ENCODE measurements around the gene SLC38A7. TPM values are rescaled to one million over a fixed set of nuclear protein-coding genes. Genes with fewer than 3 reads are reported as not detected.

The SLC38A7 gene
- total RNA-seq, 1 experiment from 2014 or later = 26.6 TPM

GRCh38 chr16:58634265-58634802 lies 50.2 kb downstream of the SLC38A7 start:
- Histone ChIP-seq H3K27ac (ENCODE audit: insufficient read length, low read depth, low read length) (no peak overlapping the region), H3K79me1 (ENCODE audit: insufficient read depth, low read depth, low read length, poor library complexity, severe bottlenecking) (no peaks in the 10 kb centered on the region), H3K4ac (ENCODE audit: low read depth, low read length) (no peak overlapping the region), H3K14ac (ENCODE audit: insufficient read depth, low read length) (no peak overlapping the region), H4K91ac (ENCODE audit: insufficient read length, low read depth, low read length) (no peak overlapping the region), H3K9me3 (ENCODE audit: control insufficient read depth, low read depth, low read length) (no peaks in the 10 kb centered on the region), H2BK5ac (ENCODE audit: insufficient read length, low read length) (no peak overlapping the region), H2BK15ac (ENCODE audit: low read depth, low read length) (no peak overlapping the region), H3T11ph (ENCODE audit: low read length) (no peak overlapping the region), H2AFZ (ENCODE audit: low read length) (no peak overlapping the region), H4K5ac (ENCODE audit: insufficient read length, low read depth, low read length) (no peak overlapping the region), H3K4me2 (ENCODE audit: insufficient read depth, insufficient read length, low read length) (no peak overlapping the region), H2BK120ac (ENCODE audit: low read depth, low read length, poor library complexity, severe bottlenecking) (no peak overlapping the region), H4K20me1 (ENCODE audit: control insufficient read depth, insufficient read depth, insufficient read length) (no peaks in the 10 kb centered on the region), H3K23ac (ENCODE audit: insufficient read length, low read depth, low read length) (no peak overlapping the region), H3K23me2 (ENCODE audit: insufficient read length, low read depth, low read length, poor library complexity, severe bottlenecking) (peaks cover 3% of the 10 kb centered on the region), H3K9ac (ENCODE audit: extremely low read depth, insufficient read length, low read length) (no peak overlapping the region), H2AK5ac (ENCODE audit: insufficient read length, low read length) (no peak overlapping the region), H3K4me1 (ENCODE audit: insufficient read depth, low read length) (no peaks in the 10 kb centered on the region), H3K56ac (ENCODE audit: insufficient read length, low read depth, low read length) (no peak overlapping the region), H2BK12ac (ENCODE audit: insufficient read length, low read depth, low read length) (no peak overlapping the region), H3K79me2 (ENCODE audit: insufficient read depth, low read length) (peaks cover under 1% of the 10 kb centered on the region; the same call in 1 of the 2 replicates), H2BK20ac (ENCODE audit: low read depth, low read length, poor library complexity, severe bottlenecking) (no peak overlapping the region), H3K27me3 (ENCODE audit: insufficient read depth, low read length) (no peaks in the 10 kb centered on the region), H4K8ac (replicated peaks; ENCODE audit: insufficient read length, low read depth, low read length) (no peak overlapping the region), H3K18ac (ENCODE audit: insufficient read length, low read depth, low read length) (no peak overlapping the region)
- Mint-ChIP-seq H3K4me1 (peaks cover 0 to 6% of the 10 kb centered on the region in 2 experiments; a peak in 2 of 4 replicates), H3K4me3 (no peak overlapping the region), H3K9me3 (peaks cover 0 to 3% of the 10 kb centered on the region in 2 experiments; a peak in 3 of 5 replicates), H3K27me3 (ENCODE audit: low read depth) (peaks cover 5% of the 10 kb centered on the region), H3K36me3 (ENCODE audit: insufficient read depth in 1 of 3, low read depth in 3 of 3) (peaks cover 0 to 4% (median 4%) of the 10 kb centered on the region in 3 experiments; a peak in 3 of 7 replicates), H3K27ac (no peak overlapping the region)
- DNase-seq = no peak
- no peak for TF ChIP-seq CTCF (conservative IDR thresholded peaks at IDR 0.05)
- WGBS (ENCODE audit: extremely low coverage, insufficient read length, low lambda C conversion rate) = no CpG with 5 or more reads among the region's 3 CpGs
